ENCODE results near the gene SIK3.
"Not testable (repeated sequence)": the region's sequence is repeated elsewhere in the genome, so short reads cannot be mapped to it uniquely, and the experiment has no call there.

The SIK3 gene

DNA sequence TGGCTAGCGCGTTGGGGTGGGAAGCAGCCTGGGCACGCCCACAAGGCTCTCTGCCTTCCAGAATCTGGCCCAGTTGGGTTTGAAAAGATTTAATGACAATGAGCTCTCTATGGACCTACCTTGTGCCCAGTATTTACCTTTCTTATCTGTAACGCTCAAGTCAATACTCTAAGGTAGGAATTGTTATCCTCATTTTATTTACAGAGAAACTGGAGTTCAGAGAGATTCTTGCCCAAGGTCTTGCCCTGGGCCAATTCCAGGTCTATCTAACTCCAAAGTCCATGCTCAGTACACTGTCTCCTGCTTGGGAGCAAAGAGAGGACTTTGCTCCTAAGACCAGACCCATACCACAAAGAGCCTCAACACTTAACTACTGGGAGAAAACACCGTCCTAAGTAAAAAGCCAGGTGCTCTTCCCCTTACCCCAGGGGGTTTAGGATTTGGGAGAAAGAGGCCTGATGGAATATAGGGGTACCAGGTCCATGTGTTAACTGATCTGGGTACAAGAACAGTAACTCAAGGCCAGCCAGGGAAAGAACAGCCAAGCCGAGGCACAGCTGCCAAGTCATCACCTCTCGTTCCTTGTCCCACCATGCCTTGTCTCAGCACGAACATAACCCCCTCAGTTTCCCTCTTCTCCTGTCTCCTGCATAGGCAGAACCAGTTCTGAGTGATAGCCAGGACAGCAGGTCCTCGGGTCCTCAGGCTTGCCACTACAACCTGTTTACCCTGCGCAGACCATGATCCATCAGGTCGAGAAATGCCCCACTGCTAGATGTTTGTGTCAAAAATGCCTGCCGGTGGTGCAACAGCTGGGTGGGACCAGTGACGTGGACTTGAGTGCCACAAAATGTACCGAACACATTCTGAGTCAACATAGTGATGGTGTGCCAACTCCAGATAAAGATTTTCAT lies 289.7 kb downstream of the SIK3 start:
- in situ Hi-C loops (cut with HindIII; ENCODE audit: low sequenced_read_pairs), result no loop called here

- in situ Hi-C loops (cut with HindIII; ENCODE audit: low sequenced_read_pairs), result no loop called here
These were observed 290.5 kb downstream of the SIK3 start for GRCh38 chr11:116807601-116808261.

- in situ Hi-C loops (cut with HindIII; ENCODE audit: low sequenced_read_pairs), result no loop called here
These were observed 294.2 kb downstream of the SIK3 start for GRCh38 chr11:116804001-116804400.

DNA sequence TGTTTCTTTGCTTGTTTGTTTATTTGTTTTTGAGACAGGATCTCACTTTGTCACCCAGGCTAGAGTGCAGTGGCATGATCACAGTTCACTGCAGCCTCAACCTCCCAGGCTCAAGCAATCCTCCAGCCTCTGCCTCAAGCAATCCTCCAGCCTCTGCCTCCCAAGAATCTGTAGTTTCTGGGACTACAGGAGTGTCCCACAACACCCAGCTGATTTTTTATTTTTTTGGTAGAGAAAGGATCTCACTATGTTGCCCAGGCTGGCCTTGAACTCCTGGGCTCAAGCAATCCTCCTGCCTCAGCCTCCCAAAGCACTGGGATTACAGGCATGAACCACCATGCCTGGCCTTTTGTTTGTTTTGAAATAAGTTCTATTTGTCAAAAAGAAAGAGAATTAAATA lies 296.6 kb downstream of the SIK3 start:
- in situ Hi-C loops (cut with HindIII; ENCODE audit: low sequenced_read_pairs), result not testable (repeated sequence)

DNA sequence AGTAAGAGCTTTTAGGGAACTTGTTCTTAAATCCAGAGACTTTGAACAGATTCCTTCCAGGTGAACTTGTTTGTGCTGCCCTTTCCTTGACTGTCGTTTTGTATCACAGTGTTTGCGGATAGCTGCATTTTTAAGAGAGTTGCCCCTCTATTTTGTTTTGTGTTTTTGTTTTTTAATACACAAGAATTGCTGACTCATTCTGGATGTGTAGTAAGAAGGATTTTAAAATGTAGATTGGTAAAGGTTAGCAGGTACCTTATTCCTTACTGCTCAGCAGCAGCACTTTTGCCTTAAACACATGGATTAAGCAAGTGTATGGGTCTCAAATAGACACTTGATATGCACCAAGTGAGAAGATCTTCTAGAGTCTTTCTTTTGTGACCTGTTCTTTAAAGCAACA lies 297.6 kb downstream of the SIK3 start:
- in situ Hi-C loops (cut with HindIII; ENCODE audit: low sequenced_read_pairs), result no loop called here

- in situ Hi-C loops (cut with HindIII; ENCODE audit: low sequenced_read_pairs), result no loop called here
These were observed 299.9 kb downstream of the SIK3 start for GRCh38 chr11:116798368-116798767.

GRCh38 chr11:116797816-116798215 lies 300.4 kb downstream of the SIK3 start:
- in situ Hi-C loops (cut with HindIII; ENCODE audit: low sequenced_read_pairs), result no loop called here

GRCh38 chr11:116796548-116796947 lies 301.7 kb downstream of the SIK3 start:
- in situ Hi-C loops (cut with HindIII; ENCODE audit: low sequenced_read_pairs), result no loop called here

DNA sequence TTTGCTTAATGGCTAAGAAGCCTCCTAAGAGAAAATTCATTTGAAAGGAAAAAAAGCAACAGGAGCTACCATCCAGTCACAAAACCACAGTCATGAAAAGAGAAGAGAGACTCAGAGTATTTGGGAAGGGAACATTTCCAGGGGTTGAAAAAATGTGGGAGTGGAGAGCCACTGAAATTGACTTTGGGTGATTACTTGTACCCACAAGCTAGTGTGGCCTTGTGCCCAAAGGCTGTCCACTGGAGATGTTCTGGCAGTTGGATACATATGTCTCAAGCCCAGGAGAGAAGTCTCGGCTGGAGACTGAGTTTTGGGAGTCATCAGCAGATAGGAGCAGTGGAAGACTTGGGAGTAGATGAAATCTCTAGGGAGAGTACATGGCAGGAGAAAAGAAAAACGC lies 303.4 kb downstream of the SIK3 start:
- in situ Hi-C loops (cut with HindIII; ENCODE audit: low sequenced_read_pairs), result no loop called here

- in situ Hi-C loops (cut with HindIII; ENCODE audit: low sequenced_read_pairs), result no loop called here
These were observed 304.5 kb downstream of the SIK3 start for GRCh38 chr11:116793772-116794097.
